Breast epithelium (tissue), 3 donors: ENCODE measurements around the gene GHRHR.

ENCODE experiments used
- POLR2A ChIP-seq: fragments of 450-650 bp; IDR thresholded peaks from one replicate; pipeline ENCODE4 v1.6.1; 2016; ENCODE audit warnings: antibody characterized with exemption, mild to moderate bottlenecking, moderate library complexity
- POLR2AphosphoS5 ChIP-seq, 3 donors: sonication (generic); formaldehyde crosslinking; IDR thresholded peaks; one replicate each; pipeline ENCODE4 v1.6.1; 2017; ENCODE audit warnings: antibody characterized with exemption in 3 of 3
- TF ChIP-seq, protein P1 (sequence below), 3 donors: fragments of 450-650 bp; IDR thresholded peaks; one replicate each; pipeline ENCODE4 v1.5.1; 2016 to 2017; ENCODE audit warnings: antibody characterized with exemption in 3 of 3, mild to moderate bottlenecking in 3 of 3, moderate library complexity in 3 of 3

DNA sequence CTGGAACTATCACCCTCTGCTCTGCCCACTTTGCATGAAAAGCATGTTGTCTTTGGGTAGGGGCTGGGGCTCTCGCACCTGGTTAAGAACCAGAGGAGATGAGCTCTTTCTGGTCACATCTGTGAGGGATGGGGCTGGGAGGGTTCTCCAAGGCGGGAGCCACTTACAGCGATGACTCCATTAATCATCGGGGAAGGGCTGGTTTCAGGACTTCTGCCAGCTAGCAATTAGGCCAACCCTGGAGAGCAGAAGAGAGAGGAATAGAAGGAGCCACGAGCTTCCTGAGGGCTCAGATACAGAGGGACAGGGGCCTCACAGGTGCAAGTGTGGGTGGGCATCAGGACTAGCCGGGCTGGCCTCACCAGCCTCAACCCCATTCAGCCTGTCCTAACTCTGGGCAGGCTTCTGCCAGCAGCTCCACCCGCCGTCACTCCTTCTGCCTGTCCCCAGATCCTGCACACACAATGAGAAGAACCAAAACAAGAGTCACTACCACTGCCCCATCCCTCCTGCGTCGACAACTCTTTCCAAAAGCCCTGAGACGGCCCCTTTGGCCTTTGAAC, 43.7 kb upstream of the GHRHR start:
- TF ChIP-seq POLR2A, result no peak
- TF ChIP-seq, protein P1, sequence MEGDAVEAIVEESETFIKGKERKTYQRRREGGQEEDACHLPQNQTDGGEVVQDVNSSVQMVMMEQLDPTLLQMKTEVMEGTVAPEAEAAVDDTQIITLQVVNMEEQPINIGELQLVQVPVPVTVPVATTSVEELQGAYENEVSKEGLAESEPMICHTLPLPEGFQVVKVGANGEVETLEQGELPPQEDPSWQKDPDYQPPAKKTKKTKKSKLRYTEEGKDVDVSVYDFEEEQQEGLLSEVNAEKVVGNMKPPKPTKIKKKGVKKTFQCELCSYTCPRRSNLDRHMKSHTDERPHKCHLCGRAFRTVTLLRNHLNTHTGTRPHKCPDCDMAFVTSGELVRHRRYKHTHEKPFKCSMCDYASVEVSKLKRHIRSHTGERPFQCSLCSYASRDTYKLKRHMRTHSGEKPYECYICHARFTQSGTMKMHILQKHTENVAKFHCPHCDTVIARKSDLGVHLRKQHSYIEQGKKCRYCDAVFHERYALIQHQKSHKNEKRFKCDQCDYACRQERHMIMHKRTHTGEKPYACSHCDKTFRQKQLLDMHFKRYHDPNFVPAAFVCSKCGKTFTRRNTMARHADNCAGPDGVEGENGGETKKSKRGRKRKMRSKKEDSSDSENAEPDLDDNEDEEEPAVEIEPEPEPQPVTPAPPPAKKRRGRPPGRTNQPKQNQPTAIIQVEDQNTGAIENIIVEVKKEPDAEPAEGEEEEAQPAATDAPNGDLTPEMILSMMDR (IDR thresholded peaks at IDR 0.05), result no peak
- no peak for TF ChIP-seq POLR2AphosphoS5 (IDR thresholded peaks at IDR 0.05)
